Measurements from ENCODE around the gene C1GALT1C1L. TPM values are rescaled to one million over a fixed set of nuclear protein-coding genes. Genes with fewer than 3 reads are reported as not detected.
"Not testable (repeated sequence)": the region's sequence is repeated elsewhere in the genome, so short reads cannot be mapped to it uniquely, and the experiment has no call there.

Gene C1GALT1C1L
- total and polyA plus RNA-seq, 2 of the 4 experiments (the other 2 are of a cell fraction): 0.36 to 0.63 TPM

DNA sequence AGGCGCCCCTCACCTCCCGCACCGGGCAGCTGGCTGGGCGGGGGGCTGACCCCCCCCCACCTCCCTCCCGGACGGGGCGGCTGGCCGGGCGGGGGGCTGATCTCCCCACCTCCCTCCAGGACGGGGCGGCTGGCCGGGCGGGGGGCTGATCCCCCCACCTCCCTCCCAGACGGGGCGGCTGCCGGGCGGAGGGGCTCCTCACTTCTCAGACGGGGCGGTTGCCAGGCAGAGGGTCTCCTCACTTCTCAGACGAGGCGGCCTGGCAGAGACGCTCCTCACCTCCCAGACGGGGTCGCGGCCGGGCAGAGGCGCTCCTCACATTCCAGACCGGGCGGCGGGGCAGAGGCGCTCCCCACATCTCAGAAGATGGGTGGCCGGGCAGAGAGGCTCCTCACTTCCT lies 1.6 kb upstream of the C1GALT1C1L start:
- WGBS, 2 experiments (ENCODE audit: extremely low coverage in 2 of 2, insufficient read length in 1 of 2): no CpG with 5 or more reads among the region's 32 CpGs
- H2AK9ac ChIP-seq (replicated peaks; ENCODE audit: low read depth, low read length, poor library complexity); CTCF ChIA-PET: not testable (repeated sequence)

More for the DNA sequence above, 1.6 kb upstream of the C1GALT1C1L start:
- H2BK20ac ChIP-seq (ENCODE audit: low read depth, low read length); H3K27me3 ChIP-seq (ENCODE audit: control insufficient read depth, insufficient read depth, low read length); H3K23ac ChIP-seq (ENCODE audit: low read depth, low read length); H2BK120ac ChIP-seq (ENCODE audit: low read depth, low read length); intact Hi-C loops (cut with micrococcal nuclease); H4K91ac ChIP-seq (ENCODE audit: insufficient read depth, low read depth, low read length); H3K56ac ChIP-seq (ENCODE audit: extremely low read depth, insufficient read depth, low read length); H2AK5ac ChIP-seq (ENCODE audit: low read depth, low read length); H3K79me1 ChIP-seq (ENCODE audit: low read depth in 1 of 2, low read length in 2 of 2); H2AFZ ChIP-seq (replicated peaks; ENCODE audit: low read length, poor library complexity); H4K20me1 ChIP-seq (ENCODE audit: insufficient read depth, low read length); H3K9me3 ChIP-seq (ENCODE audit: control insufficient read depth, insufficient read depth, low read length); in situ Hi-C loops (cut with MboI; ENCODE audit: low sequenced_read_pairs); H3K18ac ChIP-seq (ENCODE audit: low read depth, low read length); H3K9me1 ChIP-seq (ENCODE audit: insufficient read depth, low read length); H2BK15ac ChIP-seq (ENCODE audit: low read depth, low read length); H3K4ac ChIP-seq (ENCODE audit: low read depth, low read length); H3K27ac ChIP-seq (ENCODE audit: insufficient read depth, low read length); H4K5ac ChIP-seq (ENCODE audit: low read depth, low read length); POLR2A ChIA-PET (ENCODE audit: unreplicated experiment); H3K9ac ChIP-seq (ENCODE audit: low read depth, low read length); ATAC-seq (ENCODE audit: low read depth); H4K8ac ChIP-seq (ENCODE audit: low read depth in 2 of 2, low read length in 2 of 2); BruUV-seq (replicated peaks); H3K4me3 ChIP-seq (ENCODE audit: insufficient read depth, low read depth, low read length); dilution Hi-C loops (cut with HindIII; ENCODE audit: low sequenced_read_pairs, unreplicated experiment); H2BK5ac ChIP-seq (ENCODE audit: low read depth, low read length, poor library complexity, severe bottlenecking); H3K4me2 ChIP-seq (ENCODE audit: low read depth, low read length); H3K14ac ChIP-seq (replicated peaks; ENCODE audit: low read depth, low read length); H3K4me1 ChIP-seq (ENCODE audit: control insufficient read depth, insufficient read depth, low read length); H3K36me3 ChIP-seq (ENCODE audit: control insufficient read depth, insufficient read depth, low read length); DNase-seq: not testable (repeated sequence)

Data from IMR-90 (cell line).